OCI-LY1 (cell line): Measurements from ENCODE around the gene TSPAN10.

Source experiments
- H2AFZ ChIP-seq: fragments of 200-600 bp; sonication (generic), shearing (Covaris generic); 2 replicates; pipeline ENCODE4 v1.6.0; 2014; ENCODE audit warnings: antibody characterized with exemption, mild to moderate bottlenecking, low read length
- H3F3A ChIP-seq: fragments of 200-600 bp; sonication (generic), shearing (Covaris generic); 2 replicates; pipeline ENCODE4 v1.6.0; 2014; ENCODE audit warnings: mild to moderate bottlenecking, antibody characterized with exemption, low read length, moderate library complexity; ENCODE audit not compliant: insufficient read depth
- H3K27ac ChIP-seq: fragments of 200-600 bp; sonication (generic); 2 replicates; pipeline ENCODE4 v1.5.1; 2014; ENCODE audit warnings: low read length, mixed run types, mild to moderate bottlenecking, low read depth; ENCODE audit not compliant: poor library complexity, severe bottlenecking
- H3K27me3 ChIP-seq: fragments of 200-600 bp; sonication (generic); 2 replicates; pipeline ENCODE4 v1.6.0; 2014; ENCODE audit warnings: antibody characterized with exemption, mild to moderate bottlenecking, low read length, moderate library complexity; ENCODE audit not compliant: insufficient read depth
- H3K36me3 ChIP-seq: fragments of 200-600 bp; sonication (generic); 2 replicates; pipeline ENCODE4 v1.6.1; 2014; ENCODE audit warnings: mild to moderate bottlenecking, antibody characterized with exemption, low read length, moderate library complexity, mixed read lengths; ENCODE audit not compliant: insufficient read depth
- H3K4me1 ChIP-seq: fragments of 200-600 bp; sonication (generic); 2 replicates; pipeline ENCODE4 v1.5.1; 2014; ENCODE audit warnings: mild to moderate bottlenecking, low read length, moderate library complexity; ENCODE audit not compliant: insufficient read depth, severe bottlenecking
- H3K4me2 ChIP-seq: fragments of 200-600 bp; sonication (generic), shearing (Covaris generic); 2 replicates; pipeline ENCODE4 v1.6.1; 2014; ENCODE audit warnings: low read length
- H3K4me3 ChIP-seq: fragments of 200-600 bp; sonication (generic); 2 replicates; pipeline ENCODE4 v1.5.1; 2014; ENCODE audit warnings: low read length, low read depth, mild to moderate bottlenecking, mixed read lengths; ENCODE audit not compliant: poor library complexity, severe bottlenecking
- H3K79me2 ChIP-seq: fragments of 200-600 bp; shearing (Covaris generic); 2 replicates; pipeline ENCODE4 v1.6.1; 2016; ENCODE audit warnings: mixed run types, low read length, mixed read lengths; ENCODE audit not compliant: insufficient read depth
- H3K9ac ChIP-seq: fragments of 200-600 bp; sonication (generic), shearing (Covaris generic); 2 replicates; pipeline ENCODE4 v1.6.1; 2014; ENCODE audit warnings: mild to moderate bottlenecking, low read length, mixed read lengths
- H3K9me2 ChIP-seq: fragments of 200-600 bp; sonication (generic), shearing (Covaris generic); 2 replicates; pipeline ENCODE4 v1.6.1; 2014; ENCODE audit warnings: low read depth, mild to moderate bottlenecking, low read length, mixed read lengths
- H3K9me3 ChIP-seq: fragments of 200-600 bp; shearing (Covaris generic); 2 replicates; pipeline ENCODE4 v1.6.1; 2014; ENCODE audit warnings: low read length, mixed read lengths
- H4K20me1 ChIP-seq: fragments of 200-600 bp; sonication (generic), shearing (Covaris generic); 2 replicates; pipeline ENCODE4 v1.6.0; 2016; ENCODE audit warnings: mild to moderate bottlenecking, low read length; ENCODE audit not compliant: insufficient read depth
- EZH2 ChIP-seq: fragments of 200-600 bp; sonication (generic), shearing (Covaris generic); IDR thresholded peaks from 2 replicates; pipeline ENCODE4 v1.8.0; 2017; ENCODE audit warnings: borderline replicate concordance, mixed run types, mild to moderate bottlenecking, antibody characterized with exemption, low read length, moderate library complexity, mixed read lengths
- TF ChIP-seq, protein P1 (sequence below): fragments of 200-600 bp; sonication (generic), shearing (Covaris generic); IDR thresholded peaks from 2 replicates; pipeline ENCODE4 v1.5.1; 2017; ENCODE audit warnings: mild to moderate bottlenecking, antibody characterized with exemption, low read length, moderate library complexity, mixed read lengths

Gene TSPAN10

DNA sequence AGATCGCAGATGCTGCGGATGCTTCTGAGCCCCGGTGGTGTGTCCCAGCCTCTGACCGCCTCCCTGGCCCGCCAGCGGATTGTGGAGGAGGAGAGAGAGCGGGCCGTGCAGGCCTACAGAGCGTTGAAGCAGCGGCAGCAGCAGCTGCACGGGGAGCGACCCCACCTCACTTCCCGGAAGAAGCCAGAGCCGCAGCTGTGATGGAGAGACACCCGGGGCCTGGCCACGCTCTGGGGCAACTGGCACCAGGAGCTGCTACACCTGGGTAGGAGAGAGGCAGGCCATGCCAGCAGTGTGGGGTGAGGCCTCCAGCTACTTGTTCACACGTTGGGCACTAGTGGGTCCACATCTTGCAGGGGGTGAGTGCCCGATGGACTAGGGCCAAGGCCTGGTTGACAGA is 35.5 kb downstream of the TSPAN10 start:
- H3K27ac ChIP-seq: no peak overlapping the region
- no peak overlapping the region for H3K9ac ChIP-seq
- H3K4me3 ChIP-seq: no peak overlapping the region

DNA sequence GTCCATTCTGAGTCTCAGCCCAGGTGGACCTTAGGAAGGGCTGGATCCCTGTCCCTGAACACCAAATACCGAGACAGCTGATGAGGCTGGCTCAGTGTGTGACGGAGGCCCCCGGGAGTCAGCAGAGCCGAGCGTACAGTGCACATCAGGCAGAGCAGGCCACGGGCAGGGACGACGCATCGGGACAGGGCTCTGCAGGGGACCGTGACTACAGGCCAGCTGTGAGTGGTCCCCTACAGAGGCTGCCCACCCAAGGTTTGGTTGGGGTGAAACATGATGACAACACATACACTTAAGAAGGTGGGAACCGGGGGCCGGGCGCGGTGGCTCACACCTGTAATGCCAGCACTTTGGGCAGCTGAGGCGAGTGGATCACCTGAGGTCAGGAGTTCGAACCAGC is 36.0 kb downstream of the TSPAN10 start:
- Histone ChIP-seq H3K79me2 (no peaks in the 10 kb centered on the region), H3K36me3 (peaks cover 75% of the 10 kb centered on the region), H3K27ac (no peak overlapping the region), H3K9ac (no peak overlapping the region), H3K9me2 (no peaks in the 10 kb centered on the region), H3K4me2 (no peak overlapping the region), H3K9me3 (no peaks in the 10 kb centered on the region), H4K20me1 (no peaks in the 10 kb centered on the region), H3K4me3 (no peak overlapping the region), H3K27me3 (no peaks in the 10 kb centered on the region), H2AFZ (no peak overlapping the region), H3K4me1 (peaks cover 7% of the 10 kb centered on the region), H3F3A (peaks cover 4% of the 10 kb centered on the region; the same call in 1 of the 2 replicates)
- TF ChIP-seq, protein P1, sequence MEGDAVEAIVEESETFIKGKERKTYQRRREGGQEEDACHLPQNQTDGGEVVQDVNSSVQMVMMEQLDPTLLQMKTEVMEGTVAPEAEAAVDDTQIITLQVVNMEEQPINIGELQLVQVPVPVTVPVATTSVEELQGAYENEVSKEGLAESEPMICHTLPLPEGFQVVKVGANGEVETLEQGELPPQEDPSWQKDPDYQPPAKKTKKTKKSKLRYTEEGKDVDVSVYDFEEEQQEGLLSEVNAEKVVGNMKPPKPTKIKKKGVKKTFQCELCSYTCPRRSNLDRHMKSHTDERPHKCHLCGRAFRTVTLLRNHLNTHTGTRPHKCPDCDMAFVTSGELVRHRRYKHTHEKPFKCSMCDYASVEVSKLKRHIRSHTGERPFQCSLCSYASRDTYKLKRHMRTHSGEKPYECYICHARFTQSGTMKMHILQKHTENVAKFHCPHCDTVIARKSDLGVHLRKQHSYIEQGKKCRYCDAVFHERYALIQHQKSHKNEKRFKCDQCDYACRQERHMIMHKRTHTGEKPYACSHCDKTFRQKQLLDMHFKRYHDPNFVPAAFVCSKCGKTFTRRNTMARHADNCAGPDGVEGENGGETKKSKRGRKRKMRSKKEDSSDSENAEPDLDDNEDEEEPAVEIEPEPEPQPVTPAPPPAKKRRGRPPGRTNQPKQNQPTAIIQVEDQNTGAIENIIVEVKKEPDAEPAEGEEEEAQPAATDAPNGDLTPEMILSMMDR: no peak
- no peak for TF ChIP-seq EZH2

More for the DNA sequence above, 35.5 kb downstream of the TSPAN10 start:
- H4K20me1 ChIP-seq: no peaks in the 10 kb centered on the region
- peaks cover 76% of the 10 kb centered on the region for H3K36me3 ChIP-seq
- H3K9me2 ChIP-seq: no peaks in the 10 kb centered on the region
- H3K27me3 ChIP-seq: no peaks in the 10 kb centered on the region
- no peaks in the 10 kb centered on the region for H3K79me2 ChIP-seq
- no peaks in the 10 kb centered on the region for H3K9me3 ChIP-seq
- H3F3A ChIP-seq: peaks cover 4% of the 10 kb centered on the region; the same call in 1 of the 2 replicates
- H3K4me1 ChIP-seq: peaks cover 12% of the 10 kb centered on the region
- no peak overlapping the region for H2AFZ ChIP-seq
- H3K4me2 ChIP-seq: no peak overlapping the region
- TF ChIP-seq, protein P1: no peak
- no peak for TF ChIP-seq EZH2

DNA sequence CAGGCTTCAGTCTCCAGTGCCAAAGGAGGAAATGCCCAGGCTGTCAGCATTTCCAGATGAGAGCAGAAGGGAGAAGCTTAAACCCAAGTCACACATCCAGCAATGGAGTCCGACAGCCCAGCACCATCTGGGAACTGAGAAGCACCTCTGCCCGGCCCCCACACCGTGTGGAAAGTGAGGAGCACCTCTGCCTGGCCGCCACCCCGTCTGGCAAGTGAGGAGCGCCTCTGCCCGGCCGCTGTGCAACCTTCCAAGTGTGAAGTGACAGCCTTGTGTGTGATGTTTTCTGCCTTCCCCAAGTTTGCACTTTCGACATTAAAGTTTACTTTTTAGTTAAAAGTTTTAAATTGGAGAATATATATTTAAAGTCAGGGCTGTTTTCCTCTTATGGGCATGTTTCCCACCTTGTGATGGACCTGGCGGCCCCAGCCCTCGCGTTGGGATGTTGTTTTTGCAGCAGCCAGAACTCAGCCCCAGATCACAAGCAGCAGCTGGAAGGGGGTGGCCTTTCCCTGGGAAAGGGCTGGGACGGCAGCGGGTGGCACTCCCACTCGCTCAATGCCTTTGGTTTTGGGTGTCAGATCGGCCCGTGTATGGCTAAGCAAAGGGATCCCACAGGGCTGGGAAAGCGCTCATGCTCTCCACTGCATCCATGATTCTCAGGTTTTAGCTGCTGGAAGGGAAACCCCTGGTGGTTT is 36.7 kb downstream of the TSPAN10 start:
- no peaks in the 10 kb centered on the region for H3K9me3 ChIP-seq
- no peak overlapping the region for H2AFZ ChIP-seq
- no peaks in the 10 kb centered on the region for H3K79me2 ChIP-seq
- no peak for TF ChIP-seq EZH2
- TF ChIP-seq, protein P1: no peak
- H3K9ac ChIP-seq: no peak overlapping the region
- H3F3A ChIP-seq: peaks cover 4% of the 10 kb centered on the region; the same call in 1 of the 2 replicates
- H3K27ac ChIP-seq: no peak overlapping the region
- no peak overlapping the region for H3K4me3 ChIP-seq
- no peaks in the 10 kb centered on the region for H3K4me1 ChIP-seq
- H3K4me2 ChIP-seq: no peak overlapping the region
- H3K27me3 ChIP-seq: no peaks in the 10 kb centered on the region
- peaks cover 67% of the 10 kb centered on the region for H3K36me3 ChIP-seq
- no peaks in the 10 kb centered on the region for H3K9me2 ChIP-seq
- H4K20me1 ChIP-seq: no peaks in the 10 kb centered on the region
